HG02588 (cell line): Measurements from ENCODE around the gene CEACAM20.
"Not testable (repeated sequence)": the region's sequence is repeated elsewhere in the genome, so short reads cannot be mapped to it uniquely, and the experiment has no call there.

Experiments used
- ATAC-seq: cut with Tn5 transposase; IDR thresholded peaks from one replicate; pipeline ENCODE4 v1.9.1; 2021; ENCODE audit warnings: mild to moderate bottlenecking, moderate library complexity; ENCODE audit not compliant: unreplicated experiment

Gene CEACAM20

DNA sequence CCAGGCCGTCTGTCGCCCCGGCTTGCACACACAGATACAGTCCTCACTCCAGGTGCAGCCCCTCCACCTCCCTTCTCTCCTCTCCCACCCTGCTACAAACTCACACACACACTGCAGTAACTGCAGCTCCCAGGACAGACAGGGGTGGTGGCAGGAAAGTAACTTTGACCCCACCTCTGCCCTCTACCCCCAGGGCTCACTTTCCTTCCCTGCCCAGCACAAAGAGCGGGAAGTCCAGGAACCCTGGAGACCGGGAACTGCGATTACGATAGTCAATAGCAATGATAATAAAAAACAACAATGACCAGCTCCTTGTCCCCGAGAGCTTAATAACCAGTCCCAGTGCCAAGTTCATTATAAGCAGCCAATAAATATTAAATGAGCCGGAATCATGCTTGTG, at the start of gene CEACAM20:
CEACAM20 (minus strand) TSS at position 140 of the 400 bp plus-strand sequence. CDS start 166 bp downstream, outside the sequence.
- ATAC-seq: no peak

DNA sequence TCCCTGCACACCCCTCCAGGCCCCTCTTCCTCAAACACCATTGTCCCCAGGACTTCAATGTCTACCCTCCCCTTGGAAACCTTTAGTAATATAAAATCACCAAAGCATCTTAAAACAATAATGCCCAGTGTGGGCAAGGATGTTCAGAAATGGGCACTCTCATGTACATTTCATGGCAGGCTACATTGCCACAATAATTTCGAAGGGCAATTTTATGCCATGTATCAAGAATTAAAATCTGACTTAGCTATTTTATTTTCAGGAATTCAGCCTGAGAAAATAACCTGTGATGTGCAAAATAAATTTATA, 48.0 kb upstream of the CEACAM20 start:
- ATAC-seq: no peak

DNA sequence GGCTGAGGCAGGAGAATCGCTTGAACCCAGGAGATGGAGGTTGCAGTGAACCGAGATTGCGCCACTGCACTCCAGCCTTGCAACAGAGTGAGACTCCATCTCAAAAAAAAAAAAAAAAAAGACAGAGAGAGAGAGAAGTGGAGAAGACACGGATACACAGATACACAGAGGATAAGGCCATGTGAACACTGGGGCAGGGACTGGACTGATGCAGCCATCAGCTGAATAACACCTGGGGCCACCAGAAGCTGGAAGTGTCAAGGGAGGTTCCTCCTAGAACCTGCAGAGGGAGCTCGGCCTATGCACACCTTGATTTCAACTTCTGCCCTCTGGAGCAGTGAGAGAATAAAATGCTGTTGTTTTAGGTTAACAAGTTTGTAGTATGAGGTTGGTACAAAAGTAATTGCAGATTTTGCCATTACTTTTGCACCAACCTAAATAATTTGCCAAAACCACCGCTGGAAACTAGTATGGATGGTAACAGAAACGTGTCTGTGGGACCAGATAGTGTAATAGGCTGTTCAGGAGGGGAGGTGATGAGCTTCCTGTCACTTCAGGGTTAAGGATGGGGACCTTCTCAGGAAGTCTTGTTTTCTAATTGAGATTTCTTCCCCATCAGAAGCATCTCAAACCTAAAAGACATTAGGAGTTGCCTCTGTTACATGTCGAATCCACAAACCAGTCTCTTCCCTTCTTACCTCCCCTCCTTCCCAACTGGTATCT, 47.5 kb upstream of the CEACAM20 start:
- no peak for ATAC-seq

DNA sequence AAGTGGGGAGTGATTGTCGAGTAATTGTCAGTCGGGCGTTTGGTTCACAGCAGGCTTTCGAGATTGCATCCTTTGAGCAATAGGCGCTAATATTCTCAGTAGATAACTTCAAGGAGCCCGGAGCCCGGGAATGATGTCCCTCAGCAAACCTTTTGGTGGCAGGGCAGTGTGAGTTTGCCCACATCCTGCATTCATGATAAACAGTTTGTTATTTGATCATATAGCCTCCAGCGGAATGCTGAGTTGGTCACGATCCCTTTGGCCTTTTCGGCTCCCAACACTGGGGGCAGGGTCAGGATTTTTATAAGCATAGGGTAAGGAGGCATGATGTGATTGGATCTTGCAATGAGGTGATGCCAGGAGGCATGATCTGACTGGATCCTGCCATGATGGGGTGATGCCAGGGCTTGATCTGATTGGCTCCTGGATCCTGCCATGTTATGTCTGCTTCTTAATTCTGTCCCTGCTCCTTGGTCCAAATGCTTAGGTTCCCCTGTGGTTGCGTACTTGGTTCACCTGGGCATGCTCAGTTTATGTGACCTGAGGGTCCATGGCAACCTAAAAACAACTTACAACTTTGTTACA, 45.7 kb upstream of the CEACAM20 start:
- ATAC-seq: no peak

DNA sequence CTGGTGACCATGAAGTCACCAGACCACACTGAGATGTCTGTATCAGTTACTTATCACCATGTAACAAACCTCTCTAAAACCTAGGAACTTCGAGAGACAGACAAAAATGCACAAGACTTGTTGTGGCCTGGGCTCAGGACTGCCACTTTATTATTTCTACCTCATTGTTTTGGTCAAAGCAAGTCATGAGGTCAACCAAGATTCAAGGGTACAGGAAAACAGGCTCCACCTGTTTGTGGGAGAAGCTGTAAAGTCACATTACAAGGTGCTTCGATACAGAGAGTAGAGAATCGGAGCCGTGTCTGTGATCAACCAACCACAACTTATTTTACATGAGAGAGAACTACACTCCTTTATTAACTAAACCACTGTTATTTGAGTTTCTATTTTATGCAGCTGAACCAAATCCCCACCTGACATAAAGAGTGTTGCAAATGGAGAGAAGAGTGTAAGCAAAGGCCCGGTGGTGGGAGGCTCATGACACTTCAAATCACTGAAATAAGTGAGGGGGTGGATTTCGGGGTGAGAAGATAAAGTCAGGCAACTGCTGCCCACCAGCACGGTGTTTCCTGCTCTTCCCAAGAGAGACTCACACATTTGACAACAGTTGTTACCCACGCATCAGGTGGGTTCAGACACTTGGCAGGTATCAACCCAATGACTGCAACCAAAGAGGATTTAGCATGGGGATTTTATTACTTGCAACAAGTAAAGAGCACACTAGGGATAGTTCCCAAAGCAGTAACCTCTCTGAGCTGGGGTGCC, 44.9 kb upstream of the CEACAM20 start:
- ATAC-seq: no peak

DNA sequence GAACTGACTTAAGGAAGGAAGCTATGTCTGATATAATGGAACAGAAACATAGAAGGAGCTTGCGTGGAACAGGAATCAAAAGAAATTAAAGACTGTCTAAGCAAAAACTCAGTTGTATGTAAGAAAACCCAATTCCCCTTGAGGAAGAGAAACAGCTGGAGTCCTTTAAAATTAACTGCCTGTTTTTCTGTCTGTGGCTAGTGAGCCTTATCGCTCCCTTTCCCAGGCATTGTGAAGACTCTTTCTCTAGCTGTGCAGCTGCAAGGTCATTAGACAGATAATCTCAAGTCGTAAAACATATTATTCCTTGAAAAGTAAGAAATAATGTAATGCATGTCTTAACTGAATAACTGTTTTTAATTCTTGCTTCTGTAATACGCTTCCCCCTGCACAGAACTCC, 44.2 kb upstream of the CEACAM20 start:
- no peak for ATAC-seq

DNA sequence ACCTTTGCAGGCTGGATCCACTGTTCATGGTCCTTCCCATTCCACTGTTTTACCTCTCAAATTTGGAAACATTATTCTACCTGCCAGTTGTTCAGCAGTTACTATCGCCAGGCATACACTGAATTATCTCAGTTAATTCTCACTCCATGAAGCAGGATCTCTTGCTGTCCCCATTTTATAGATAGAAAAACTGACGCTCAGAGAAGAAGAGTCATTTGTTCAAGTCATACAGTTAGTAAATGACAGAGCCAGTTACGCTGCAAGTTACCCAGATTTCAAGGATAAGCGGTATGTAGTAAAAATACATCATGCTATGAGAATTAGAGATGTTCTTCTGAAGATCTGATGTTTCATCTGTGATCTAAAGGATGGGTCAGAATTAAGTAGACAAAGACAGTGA, 43.7 kb upstream of the CEACAM20 start:
- no peak for ATAC-seq

DNA sequence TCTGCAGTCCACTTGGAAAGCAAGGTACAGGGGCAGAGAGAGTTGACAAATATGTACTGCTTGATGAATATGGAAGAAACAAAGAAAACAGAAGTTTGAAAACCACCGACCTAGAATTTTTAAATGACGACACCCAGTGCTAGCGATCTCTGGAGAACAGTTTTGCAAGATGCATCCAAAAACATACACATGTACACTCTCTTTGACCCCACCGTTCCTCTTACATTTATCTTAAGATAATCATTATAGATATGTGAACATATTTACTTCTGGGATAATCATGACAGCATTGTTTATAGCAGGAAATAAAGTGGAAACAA, 43.1 kb upstream of the CEACAM20 start:
- no peak for ATAC-seq

DNA sequence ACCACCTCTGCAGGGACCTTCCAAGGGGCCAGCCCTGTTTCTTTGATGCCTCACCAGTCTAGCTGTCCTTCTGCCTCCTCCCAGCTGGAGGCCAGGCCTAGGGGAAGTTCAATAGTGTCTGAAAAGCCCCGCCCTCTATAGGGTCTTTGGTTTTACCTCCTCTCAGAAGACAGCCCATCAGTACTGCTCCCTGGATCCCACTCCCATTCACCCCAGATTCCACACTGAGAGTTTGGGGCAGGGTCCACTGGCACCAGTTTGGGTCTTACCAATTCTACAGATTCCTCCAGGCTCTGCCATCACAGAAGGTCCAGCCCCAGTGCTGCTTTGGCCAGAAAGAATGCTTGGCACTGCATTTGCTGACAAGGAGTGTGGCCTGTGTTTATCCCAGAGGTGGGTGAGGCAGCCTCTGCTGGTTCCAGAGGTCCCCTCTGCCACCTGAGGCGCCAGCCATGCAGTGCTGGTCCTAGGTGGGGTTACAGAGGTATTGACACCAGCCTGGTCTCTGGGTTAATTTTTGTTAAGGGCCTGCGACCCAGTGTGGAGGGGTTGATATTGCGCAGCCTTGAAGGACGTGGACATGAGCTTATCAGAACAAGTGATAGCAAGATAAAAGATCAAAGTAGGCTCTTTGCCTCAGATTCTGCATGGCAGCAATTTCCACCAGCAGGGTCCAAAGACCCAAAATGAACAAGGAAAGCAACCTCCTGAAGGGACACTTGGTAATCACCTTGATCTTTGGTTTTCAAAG, 42.5 kb upstream of the CEACAM20 start:
- ATAC-seq: no peak

DNA sequence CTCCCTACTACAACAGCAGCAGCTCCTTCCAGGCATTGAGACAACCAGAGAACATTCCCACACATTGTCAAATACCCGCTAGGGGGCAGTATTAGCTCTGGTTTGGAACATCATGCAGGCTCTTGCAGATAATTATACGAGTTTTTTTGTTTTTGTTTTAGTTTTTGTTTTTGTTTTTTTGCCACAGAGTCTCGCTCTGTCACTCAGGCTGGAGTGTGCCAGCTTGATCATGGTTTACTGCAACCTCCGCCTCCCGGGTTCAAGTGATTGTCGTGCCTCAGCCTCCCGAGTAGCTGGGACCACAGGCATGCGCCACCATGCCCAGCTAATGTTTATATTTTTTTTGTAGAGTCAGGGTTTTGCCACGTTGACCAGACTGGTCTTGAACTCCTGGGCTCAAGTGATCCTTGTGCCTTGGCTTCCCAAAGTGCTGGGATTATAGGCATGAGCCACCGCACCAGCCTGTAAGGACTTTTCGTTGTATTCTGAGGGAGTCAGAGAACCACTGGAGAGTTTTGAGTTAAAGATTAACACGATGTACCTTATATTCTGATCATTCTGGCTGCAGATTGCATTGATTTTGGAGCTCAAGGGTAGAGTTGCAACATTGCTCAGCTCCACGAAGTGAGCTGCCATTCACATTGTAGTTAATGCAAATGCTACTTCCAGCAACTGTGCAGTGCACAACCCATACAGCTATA, 41.7 kb upstream of the CEACAM20 start:
- ATAC-seq: no peak

DNA sequence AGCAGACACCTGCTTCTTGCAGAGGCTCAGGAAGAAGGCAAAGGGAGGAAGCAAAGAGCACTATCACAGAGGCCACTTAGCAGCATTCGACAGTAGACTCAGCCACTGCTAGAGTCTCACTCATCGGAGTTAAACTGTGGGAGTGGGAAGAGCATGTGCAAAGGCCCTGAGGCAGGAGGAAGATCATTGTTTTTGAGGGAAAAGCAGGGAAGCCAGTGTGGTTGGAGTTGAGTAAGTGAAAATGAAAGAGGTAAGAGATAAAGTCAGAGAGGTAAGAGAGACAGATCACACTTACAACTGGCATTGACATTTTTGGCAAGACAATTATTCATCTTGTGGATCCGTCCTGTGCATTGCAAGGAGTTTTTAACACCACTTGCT, 41.1 kb upstream of the CEACAM20 start:
- ATAC-seq: no peak

DNA sequence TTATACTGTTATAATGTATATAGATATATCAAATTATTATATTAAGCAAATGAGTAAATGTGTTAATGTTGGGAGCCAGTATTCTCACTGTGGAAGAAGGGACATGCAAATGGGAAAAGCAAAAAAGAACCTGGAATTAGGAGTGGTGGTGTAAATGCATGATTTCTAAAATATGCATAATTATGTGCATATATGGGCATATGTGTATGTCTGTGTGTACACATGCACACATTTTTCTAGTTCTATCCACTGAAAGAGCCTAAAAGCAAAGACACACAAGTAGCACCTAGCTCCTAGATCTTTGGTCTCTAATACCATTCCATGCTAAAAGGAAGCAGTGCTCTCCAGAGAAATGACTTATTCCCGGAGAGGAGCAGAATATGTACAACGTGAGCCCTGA, 38.3 kb upstream of the CEACAM20 start:
- ATAC-seq: no peak

DNA sequence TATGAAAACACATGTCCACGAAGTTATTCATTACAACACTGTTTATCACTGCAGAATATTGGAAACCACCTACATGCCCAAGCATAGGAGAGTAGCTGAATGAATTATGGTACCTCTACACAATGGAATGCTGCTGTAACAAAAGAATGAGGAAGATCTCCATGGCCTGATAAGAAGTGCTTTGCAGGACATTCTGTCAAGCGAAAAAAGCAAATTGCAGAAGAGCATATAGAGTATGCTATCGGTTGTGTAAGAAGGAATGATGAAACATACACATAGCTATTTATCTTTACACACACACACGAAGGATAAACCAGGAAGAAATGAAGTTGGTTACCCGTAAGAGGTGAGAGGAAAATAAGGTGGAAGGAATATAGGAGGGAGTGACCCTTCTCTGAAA, 37.5 kb upstream of the CEACAM20 start:
- no peak for ATAC-seq

DNA sequence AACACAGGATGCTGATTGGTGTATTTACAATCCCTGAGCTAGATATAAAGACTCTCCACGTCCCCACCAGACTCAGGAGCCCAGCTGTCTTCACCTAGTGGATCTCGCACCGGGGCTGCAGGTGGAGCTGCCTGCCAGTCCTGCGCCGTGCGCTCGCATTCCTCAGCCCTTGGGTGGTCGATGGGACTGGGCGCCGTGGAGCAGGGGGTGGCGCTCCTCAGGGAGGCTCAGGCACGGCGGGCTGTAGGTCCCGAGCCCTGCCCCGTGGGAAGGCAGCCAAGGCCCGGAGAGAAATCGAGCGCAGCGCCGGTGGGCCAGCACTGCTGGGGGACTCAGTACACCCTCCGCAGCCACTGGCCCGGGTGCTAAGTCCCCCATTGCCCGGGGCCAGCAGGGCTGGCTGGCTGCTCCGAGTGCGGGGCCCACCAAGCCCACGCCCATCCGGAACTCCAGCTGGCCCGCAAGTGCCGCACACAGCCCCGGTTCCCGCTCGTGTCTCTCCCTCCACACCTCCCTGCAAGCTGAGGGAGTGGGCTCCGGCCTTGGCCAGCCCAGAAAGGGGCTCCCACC, 33.7 kb upstream of the CEACAM20 start:
- not testable (repeated sequence) for ATAC-seq

DNA sequence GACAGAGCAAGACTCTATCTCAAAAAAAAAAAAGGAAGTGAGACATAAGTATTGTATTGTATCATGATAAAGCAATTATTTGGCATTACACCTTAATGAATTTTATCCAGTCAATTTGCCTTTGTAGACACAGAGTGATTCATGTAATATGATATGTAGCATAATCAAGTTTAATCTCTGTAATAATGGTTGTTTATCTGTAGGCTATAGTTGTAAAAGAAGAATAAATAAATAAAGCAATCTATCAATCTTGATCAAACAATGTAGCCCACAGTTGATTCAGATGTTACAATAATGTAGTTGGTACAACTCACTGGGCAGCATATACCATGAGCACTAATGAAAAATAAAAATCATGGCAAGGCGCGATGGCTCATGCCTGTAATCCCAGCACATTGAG, 28.5 kb upstream of the CEACAM20 start:
- no peak for ATAC-seq

DNA sequence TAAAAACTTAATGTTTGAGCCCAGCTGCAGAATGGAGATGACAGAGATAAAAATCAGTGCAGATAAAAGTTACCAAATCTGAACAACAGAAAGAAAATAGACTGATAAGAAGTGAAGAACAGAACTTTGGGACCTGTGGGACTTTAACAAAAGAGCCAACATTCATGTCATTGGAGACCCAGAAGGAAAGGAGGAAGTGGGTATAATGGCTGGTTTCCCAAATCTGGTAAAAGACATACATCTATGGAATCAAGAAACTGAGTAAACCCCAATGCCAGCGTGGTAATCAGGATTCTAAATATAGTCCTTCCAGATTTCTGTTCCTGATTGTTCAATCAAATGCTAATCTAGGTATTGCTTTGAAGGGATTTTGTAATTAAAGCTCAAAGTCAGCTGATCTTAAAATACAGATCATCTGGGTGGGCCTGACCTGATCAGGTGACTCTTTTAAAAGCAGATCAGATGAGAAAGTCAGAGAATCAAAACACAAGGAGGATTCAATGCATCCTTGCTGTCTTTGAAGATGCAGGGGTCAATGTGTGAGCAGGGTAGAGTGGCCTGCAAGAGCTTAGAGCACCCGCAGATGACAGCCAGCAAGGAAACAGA, 25.3 kb upstream of the CEACAM20 start:
- ATAC-seq: no peak

DNA sequence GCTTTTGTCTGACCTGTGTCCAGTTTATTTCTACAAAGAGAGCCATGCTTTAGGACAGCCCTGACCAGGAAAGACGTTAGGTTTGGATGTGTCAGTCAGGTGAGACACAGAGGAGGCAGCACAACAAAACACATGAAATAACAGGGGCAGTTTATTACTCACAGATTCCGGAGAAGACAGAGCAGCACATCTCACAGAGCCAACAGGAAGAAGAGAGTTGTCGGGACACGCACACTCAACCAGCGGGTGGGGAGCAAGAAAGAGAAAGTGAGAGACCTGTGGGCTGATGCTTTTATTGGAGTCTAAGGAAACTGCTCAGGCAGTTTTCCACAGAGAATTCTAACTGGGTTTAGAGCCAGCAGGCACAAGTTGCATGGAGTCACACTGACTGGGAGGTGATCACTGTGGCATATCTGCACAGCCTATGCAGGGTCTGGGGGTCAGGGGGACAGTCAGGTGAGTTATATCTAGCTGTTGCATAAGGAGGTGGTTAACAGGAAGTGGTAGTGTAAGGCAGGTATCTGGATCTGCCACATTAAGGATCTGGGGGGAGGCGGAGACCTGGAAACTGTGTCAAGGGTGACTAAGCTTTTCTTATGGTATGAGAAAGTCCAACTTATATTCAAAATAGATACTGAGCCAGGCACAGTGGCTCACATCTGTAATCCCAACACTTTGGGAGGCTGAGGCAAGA, 24.1 kb upstream of the CEACAM20 start:
- no peak for ATAC-seq

DNA sequence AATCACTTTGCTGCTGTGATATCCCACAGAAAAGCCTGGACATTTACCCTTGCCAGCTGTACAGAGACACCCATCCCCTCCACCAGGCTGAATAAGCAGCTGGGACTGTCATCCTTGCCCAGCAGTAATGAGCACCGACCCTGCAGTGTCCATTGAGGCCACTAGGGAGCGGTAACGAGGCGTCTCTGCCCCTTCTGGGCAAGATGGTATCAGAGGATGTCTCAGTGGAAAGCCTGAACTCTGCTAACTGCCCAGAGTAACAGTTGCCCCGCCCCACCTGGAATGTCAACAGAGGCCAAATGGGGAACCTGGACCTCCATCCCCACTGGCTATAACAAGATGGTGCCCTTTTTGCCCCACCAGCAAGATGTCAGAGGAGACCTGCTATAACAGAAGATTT, 22.8 kb upstream of the CEACAM20 start:
- ATAC-seq: no peak

DNA sequence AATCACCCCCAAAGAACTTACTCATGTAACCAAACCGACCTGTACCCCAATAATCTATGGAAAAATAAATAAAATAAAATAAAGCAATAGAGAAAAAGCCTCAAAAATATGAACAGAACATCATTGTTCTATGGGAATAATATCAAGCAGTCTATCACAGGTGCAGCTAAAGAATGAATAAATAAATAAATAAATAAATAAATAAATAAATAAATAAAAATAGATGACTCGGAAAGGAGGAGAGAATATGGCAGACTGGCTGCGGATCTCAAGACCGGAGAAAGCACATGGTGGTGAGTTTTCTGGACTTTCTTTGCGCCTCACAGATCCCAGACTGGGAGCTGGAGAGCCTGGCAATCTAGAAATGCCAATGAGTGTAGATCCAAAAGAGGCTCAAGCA, 22.4 kb upstream of the CEACAM20 start:
- no peak for ATAC-seq

DNA sequence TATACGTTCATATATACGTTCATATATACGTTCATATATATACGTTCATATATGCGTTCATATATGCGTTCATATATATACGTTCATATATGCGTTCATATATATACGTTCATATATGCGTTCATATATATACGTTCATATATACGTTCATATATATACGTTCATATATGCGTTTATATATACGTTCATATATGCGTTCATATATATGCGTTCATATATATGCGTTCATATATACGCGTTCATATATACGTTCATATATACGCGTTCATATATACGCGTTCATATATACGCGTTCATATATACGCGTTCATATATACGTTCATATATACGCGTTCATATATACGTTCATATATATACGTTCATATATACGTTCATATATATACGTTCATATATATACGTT, 21.5 kb upstream of the CEACAM20 start:
- ATAC-seq: not testable (repeated sequence)
